WTC11 (cell line): ENCODE results near the gene ADCY6.

ENCODE experiments used
- CTCF ChIP-seq: fragments of 200-600 bp; IDR thresholded peaks from 2 replicates; pipeline ENCODE4 v1.8.0; 2022; ENCODE audit warnings: antibody characterized with exemption
- FOXJ3 ChIP-seq: sonication (generic); formaldehyde crosslinking; IDR thresholded peaks from 2 replicates; pipeline ENCODE4 v1.9.0; 2021; ENCODE audit warnings: missing genetic modification reagents, mild to moderate bottlenecking, borderline replicate concordance
- FOXP1 ChIP-seq: sonication (generic); formaldehyde crosslinking; IDR thresholded peaks from 2 replicates; pipeline ENCODE4 v1.8.0; 2022; ENCODE audit warnings: missing genetic modification reagents, mild to moderate bottlenecking, moderate library complexity, borderline replicate concordance
- IRF2 ChIP-seq: sonication (generic); formaldehyde crosslinking; IDR thresholded peaks from 2 replicates; pipeline ENCODE4 v1.8.0; 2022; ENCODE audit warnings: low read depth, missing genetic modification reagents, borderline replicate concordance
- PREB ChIP-seq: sonication (generic); formaldehyde crosslinking; IDR thresholded peaks from 2 replicates; pipeline ENCODE4 v1.8.1; 2022; ENCODE audit warnings: mild to moderate bottlenecking, missing genetic modification reagents, moderate library complexity, borderline replicate concordance
- TP53 ChIP-seq: sonication (generic); formaldehyde crosslinking; IDR thresholded peaks from 2 replicates; pipeline ENCODE4 v1.8.1; 2023; ENCODE audit warnings: mild to moderate bottlenecking, missing genetic modification reagents
- TF ChIP-seq, protein P1 (sequence below): sonication (generic); formaldehyde crosslinking; IDR thresholded peaks from 2 replicates; pipeline ENCODE4 v1.8.0; 2023; ENCODE audit warnings: missing genetic modification reagents

- TF ChIP-seq CTCF: peak; percentile 92
- TF ChIP-seq TP53: no peak
- TF ChIP-seq, protein P1, sequence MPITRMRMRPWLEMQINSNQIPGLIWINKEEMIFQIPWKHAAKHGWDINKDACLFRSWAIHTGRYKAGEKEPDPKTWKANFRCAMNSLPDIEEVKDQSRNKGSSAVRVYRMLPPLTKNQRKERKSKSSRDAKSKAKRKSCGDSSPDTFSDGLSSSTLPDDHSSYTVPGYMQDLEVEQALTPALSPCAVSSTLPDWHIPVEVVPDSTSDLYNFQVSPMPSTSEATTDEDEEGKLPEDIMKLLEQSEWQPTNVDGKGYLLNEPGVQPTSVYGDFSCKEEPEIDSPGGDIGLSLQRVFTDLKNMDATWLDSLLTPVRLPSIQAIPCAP (CRISPR knock-in tag): 0 out of 2 replicates have a peak, but pooled peaks have one; percentile 13
- no peak for TF ChIP-seq FOXJ3 (CRISPR knock-in tag)
- no peak for TF ChIP-seq IRF2 (CRISPR knock-in tag)
- no peak for TF ChIP-seq PREB
- TF ChIP-seq FOXP1 (CRISPR knock-in tag): no peak
Measured at GRCh38 chr12:48814262-48815125, 25.6 kb upstream of the ADCY6 start.
